Activated CD8-positive, alpha-beta memory T cell treated with anti-CD3 and anti-CD28 coated beads, Interleukin-2, amount 50 U/mL, for 24 hours (primary cell): ENCODE data around the gene MEGF8.

Experiments used
- DNase-seq: peaks from one replicate; pipeline ENCODE4 v3.0.0-alpha.2; 2020; ENCODE audit errors: extremely low read depth

Gene MEGF8

GRCh38 chr19:42287017-42287826, 38.2 kb upstream of the MEGF8 start:
- no peak for DNase-seq

GRCh38 chr19:42287827-42288107, 37.7 kb upstream of the MEGF8 start:
- DNase-seq = no peak

GRCh38 chr19:42288387-42288786, 37.0 kb upstream of the MEGF8 start:
- DNase-seq = no peak

- no peak for DNase-seq
Measured at GRCh38 chr19:42288881-42289555, 36.4 kb upstream of the MEGF8 start.

- no peak for DNase-seq
Measured at GRCh38 chr19:42289556-42290041, 35.8 kb upstream of the MEGF8 start.

- DNase-seq = no peak
Measured at GRCh38 chr19:42290136-42290522, 35.3 kb upstream of the MEGF8 start.

GRCh38 chr19:42290523-42291434, 34.7 kb upstream of the MEGF8 start:
- DNase-seq = no peak

- no peak for DNase-seq
Measured at GRCh38 chr19:42291435-42291810, 34.0 kb upstream of the MEGF8 start.

GRCh38 chr19:42292042-42292960, 33.1 kb upstream of the MEGF8 start:
- no peak for DNase-seq

- DNase-seq = no peak
Measured at GRCh38 chr19:42292963-42293362, 32.5 kb upstream of the MEGF8 start.

- DNase-seq = no peak
Measured at GRCh38 chr19:42293540-42293939, 31.9 kb upstream of the MEGF8 start.

- DNase-seq = no peak
Measured at GRCh38 chr19:42293948-42294347, 31.5 kb upstream of the MEGF8 start.

- no peak for DNase-seq
Measured at GRCh38 chr19:42294471-42295137, 30.8 kb upstream of the MEGF8 start.

GRCh38 chr19:42295342-42295741, 30.1 kb upstream of the MEGF8 start:
- DNase-seq = no peak

- DNase-seq = peak; percentile 79
Measured at GRCh38 chr19:42295831-42296525, 29.5 kb upstream of the MEGF8 start.

- no peak for DNase-seq
Measured at GRCh38 chr19:42297039-42297438, 28.4 kb upstream of the MEGF8 start.

GRCh38 chr19:42301646-42302203, 23.7 kb upstream of the MEGF8 start, which contains the start of gene PRR19:
Gene PRR19 (plus strand): TSS chr19:42302132. CDS start chr19:42309585, 7,453 bp downstream.
- no peak for DNase-seq

- no peak for DNase-seq
Measured at GRCh38 chr19:42303101-42303464, 22.4 kb upstream of the MEGF8 start.

- no peak for DNase-seq
Measured at GRCh38 chr19:42303876-42304275, 21.6 kb upstream of the MEGF8 start.

GRCh38 chr19:42306646-42307045, 18.8 kb upstream of the MEGF8 start:
- DNase-seq = no peak
